C4-2B (cell line): ENCODE measurements around the gene PRSS12.

Experiments used
- H3K27ac ChIP-seq: fragments of 450-650 bp; 2 replicates; pipeline ENCODE4 v1.5.1; 2017
- CTCF ChIP-seq: fragments of 450-650 bp; conservative IDR thresholded peaks from 2 replicates; pipeline ENCODE4 v1.5.1; 2017; ENCODE audit warnings: mild to moderate bottlenecking
- ZFX ChIP-seq: fragments of 450-650 bp; IDR thresholded peaks from 2 replicates; pipeline ENCODE4 v1.6.1; 2017

The PRSS12 gene

GRCh38 chr4:118235566-118236120, 117.2 kb downstream of the PRSS12 start:
- no peak overlapping the region for H3K27ac ChIP-seq
- TF ChIP-seq CTCF (no peak), ZFX (no peak)
